ENCODE results near the gene ZNF341. TPM values are rescaled to one million over a fixed set of nuclear protein-coding genes. Genes with fewer than 3 reads are reported as not detected.
A peak's percentile ranks its signal among the peaks of the same experiment; 100 is the strongest.

Gene ZNF341
- total and polyA plus RNA-seq, 2 of the 8 experiments (the other 6 are each of a cell fraction or from before 2014, with no cell fraction given): 5.8 to 6.4 TPM

- TF ChIP-seq NRF1 (IDR thresholded peaks at IDR 0.05; ENCODE audit: low read depth, low read length) (no peak), SP1 (IDR thresholded peaks at IDR 0.05; ENCODE audit: low read depth, low read length) (no peak), YY1 (IDR thresholded peaks at IDR 0.05; ENCODE audit: low read depth, low read length) (no peak), E2F6 (IDR thresholded peaks at IDR 0.05) (0 out of 2 replicates have a peak, but pooled peaks have one; percentile 30), POLR2AphosphoS5 (IDR thresholded peaks at IDR 0.05; ENCODE audit: low read depth, low read length) (peak; percentile 47; the same call in 1 of the 2 replicates)
These were observed 46.3 kb upstream of the ZNF341 start (continued) for GRCh38 chr20:33685328-33686099.

Data from H1 (cell line).